Esophagus squamous epithelium (tissue), 5 donors: Measurements from ENCODE around the gene TEX52. TPM values are rescaled to one million over a fixed set of nuclear protein-coding genes. Genes with fewer than 3 reads are reported as not detected.
"Not testable (repeated sequence)": the region's sequence is repeated elsewhere in the genome, so short reads cannot be mapped to it uniquely, and the experiment has no call there.

Experiments
- DNase-seq: peaks from one replicate; lab custom pipeline; 2025; lab: John Stamatoyannopoulos, UW
- H3K27ac ChIP-seq, 4 donors: fragments of 200-600 bp; sonication (generic); one replicate each; pipeline ENCODE4 v1.5.1; 2016 to 2019; ENCODE audit warnings: mild to moderate bottlenecking in 1 of 4
- H3K27me3 ChIP-seq, 4 donors: fragments of 200-600 bp; sonication (generic); 1 replicate in 3 of 4; 2 replicates in 1 of 4; pipeline versions ENCODE4 v1.5.1 to v1.6.0; 2017 to 2021; ENCODE audit warnings: antibody characterized with exemption in 1 of 4
- H3K36me3 ChIP-seq, 3 donors: fragments of 200-600 bp; sonication (generic); one replicate each; pipeline ENCODE4 v1.5.1; 2016 to 2019
- H3K4me1 ChIP-seq, 3 donors: fragments of 200-600 bp; sonication (generic); one replicate each; pipeline ENCODE4 v1.5.1; 2017 to 2019
- H3K4me3 ChIP-seq, 4 donors: fragments of 200-600 bp; sonication (generic); 1 replicate in 3 of 4; 2 replicates in 1 of 4; pipeline ENCODE4 v1.5.1; 2016 to 2019; ENCODE audit warnings: mild to moderate bottlenecking in 2 of 4, moderate library complexity in 1 of 4
- H3K9me3 ChIP-seq, 3 donors: fragments of 200-600 bp; sonication (generic); one replicate each; pipeline ENCODE4 v1.5.1; 2016 to 2019
- POLR2A ChIP-seq, 4 donors: fragments of 450-650 bp; IDR thresholded peaks; one replicate each; pipeline ENCODE4 v1.6.1; 2017; ENCODE audit warnings: antibody characterized with exemption in 4 of 4, mild to moderate bottlenecking in 4 of 4, moderate library complexity in 3 of 4
- WGBS, 2 donors: methylation state at CpG; one replicate each; pipeline ENCODE4 v1.1.5; 2018; 5-methylcytosine and 5-hydroxymethylcytosine counted together
- intact Hi-C: fragments of 100-400 bp; cut with DNase I; formaldehyde crosslinking; loops from one replicate; pipeline ENCODE4 v1.15.0; 2022
- total RNA-seq, 4 donors: library from RNA; depleted of rRNA; stranded (reverse); fragments of >200 nt; gene quantifications; one replicate each; pipeline ENCODE4 v1.1.0, GENCODE V29; 2016
- TF ChIP-seq, protein P1 (sequence below), 6 experiments: fragments of 450-650 bp in 4 of 6; fragments of 200-600 bp in 2 of 6; sonication (generic) in 2 of 6; IDR thresholded peaks; one replicate each; pipeline ENCODE4 v1.5.1; 2016 to 2019; ENCODE audit warnings: antibody characterized with exemption in 6 of 6, mild to moderate bottlenecking in 4 of 6, moderate library complexity in 4 of 6
- donor health status: DM: yes; HTN: yes; CAD: no.

The TEX52 gene
- total RNA-seq, 4 donors from 2014 or later: not detected

DNA sequence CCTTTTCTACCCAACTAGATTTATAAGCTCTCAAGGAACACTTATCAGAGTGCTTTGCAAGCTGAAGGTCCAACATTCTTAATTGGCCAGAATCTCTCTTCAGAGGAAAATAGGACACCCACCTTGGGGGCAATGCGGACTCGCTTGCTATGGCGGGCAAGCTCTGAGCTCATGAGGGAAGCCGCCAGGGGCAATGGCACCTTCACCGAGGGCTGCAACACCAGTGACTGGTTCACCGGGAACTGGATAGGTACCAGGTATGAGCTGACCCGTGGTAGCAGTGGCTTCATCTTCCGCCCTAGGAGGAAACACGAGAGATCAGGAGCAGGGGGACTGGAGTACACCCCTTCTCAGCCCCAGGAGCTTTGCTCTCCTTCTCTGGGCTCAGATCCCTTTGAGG is 7.4 kb upstream of the TEX52 start:
- H3K27me3 ChIP-seq: no peaks in the 10 kb centered on the region
- H3K36me3 ChIP-seq: peaks cover 0 to 45% (median 3%) of the 10 kb centered on the region in 3 donors
- TF ChIP-seq POLR2A (IDR thresholded peaks at IDR 0.05): no peak
- TF ChIP-seq, protein P1, sequence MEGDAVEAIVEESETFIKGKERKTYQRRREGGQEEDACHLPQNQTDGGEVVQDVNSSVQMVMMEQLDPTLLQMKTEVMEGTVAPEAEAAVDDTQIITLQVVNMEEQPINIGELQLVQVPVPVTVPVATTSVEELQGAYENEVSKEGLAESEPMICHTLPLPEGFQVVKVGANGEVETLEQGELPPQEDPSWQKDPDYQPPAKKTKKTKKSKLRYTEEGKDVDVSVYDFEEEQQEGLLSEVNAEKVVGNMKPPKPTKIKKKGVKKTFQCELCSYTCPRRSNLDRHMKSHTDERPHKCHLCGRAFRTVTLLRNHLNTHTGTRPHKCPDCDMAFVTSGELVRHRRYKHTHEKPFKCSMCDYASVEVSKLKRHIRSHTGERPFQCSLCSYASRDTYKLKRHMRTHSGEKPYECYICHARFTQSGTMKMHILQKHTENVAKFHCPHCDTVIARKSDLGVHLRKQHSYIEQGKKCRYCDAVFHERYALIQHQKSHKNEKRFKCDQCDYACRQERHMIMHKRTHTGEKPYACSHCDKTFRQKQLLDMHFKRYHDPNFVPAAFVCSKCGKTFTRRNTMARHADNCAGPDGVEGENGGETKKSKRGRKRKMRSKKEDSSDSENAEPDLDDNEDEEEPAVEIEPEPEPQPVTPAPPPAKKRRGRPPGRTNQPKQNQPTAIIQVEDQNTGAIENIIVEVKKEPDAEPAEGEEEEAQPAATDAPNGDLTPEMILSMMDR (IDR thresholded peaks at IDR 0.05): no peak
- H3K27ac ChIP-seq: no peak overlapping the region
- no peak overlapping the region for H3K4me3 ChIP-seq
- 93 to 97% methylated on average over 3 to 4 of the region's 9 CpGs for WGBS, 2 donors
- intact Hi-C loops: no loop called here
- H3K4me1 ChIP-seq: no peaks in the 10 kb centered on the region
- no peaks in the 10 kb centered on the region for H3K9me3 ChIP-seq
- no peak for DNase-seq

DNA sequence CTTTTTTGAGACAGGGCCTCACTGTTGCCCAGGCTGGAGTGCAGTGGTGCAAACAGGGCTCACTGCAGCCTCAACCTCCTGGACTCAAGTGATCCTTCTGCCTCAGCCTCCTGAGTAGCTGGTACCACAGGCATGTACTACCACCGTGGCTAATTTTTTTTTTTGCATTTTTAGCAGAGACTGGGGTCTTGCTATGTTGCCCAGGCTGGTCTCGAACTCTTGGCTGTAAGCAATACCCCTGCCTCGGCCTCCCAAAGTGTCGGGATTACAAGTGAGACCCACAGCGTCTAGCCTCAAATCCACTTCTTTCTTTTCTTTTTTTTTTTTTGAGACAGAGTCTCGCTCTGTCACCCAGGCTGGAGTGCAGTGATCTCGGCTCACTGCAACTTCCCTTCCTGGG is 6.6 kb upstream of the TEX52 start:
- DNase-seq, H3K27me3 ChIP-seq, intact Hi-C loops, H3K27ac ChIP-seq, H3K4me3 ChIP-seq, H3K9me3 ChIP-seq, H3K4me1 ChIP-seq: not testable (repeated sequence)
- peaks cover 0 to 53% (median 7%) of the 10 kb centered on the region in 3 donors for H3K36me3 ChIP-seq
- WGBS, 2 donors: 93 to 94% methylated on average over 7 of the region's 7 CpGs

DNA sequence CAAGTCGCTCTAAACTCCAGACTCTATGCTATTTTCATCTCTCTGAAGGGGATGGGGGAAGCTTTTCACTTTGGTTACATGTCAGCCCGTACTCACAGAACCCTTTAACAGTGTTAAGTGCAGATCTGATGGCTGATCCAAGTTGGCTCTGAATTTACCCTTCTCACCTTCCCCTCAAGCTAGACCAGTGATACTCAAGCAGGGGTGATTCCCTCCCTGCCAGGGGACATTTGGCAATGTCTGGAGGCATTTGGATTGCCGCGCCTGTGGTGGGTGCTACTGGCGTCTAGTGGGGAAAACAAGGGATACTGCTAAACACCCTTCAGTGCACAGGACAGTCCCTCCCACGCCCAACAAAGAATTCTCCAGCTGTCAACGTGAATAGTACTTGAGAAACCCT is 6.0 kb upstream of the TEX52 start:
- no peak for TF ChIP-seq POLR2A (IDR thresholded peaks at IDR 0.05)
- TF ChIP-seq, protein P1 (IDR thresholded peaks at IDR 0.05): no peak
- Histone ChIP-seq H3K4me3 (no peak overlapping the region), H3K4me1 (no peaks in the 10 kb centered on the region), H3K27me3 (no peaks in the 10 kb centered on the region), H3K36me3 (peaks cover 0 to 58% (median 7%) of the 10 kb centered on the region in 3 donors), H3K9me3 (no peaks in the 10 kb centered on the region), H3K27ac (no peak overlapping the region)
- intact Hi-C loops: no loop called here
- DNase-seq: no peak
- WGBS, 2 donors: 93 to 96% methylated on average over 6 to 7 of the region's 7 CpGs

DNA sequence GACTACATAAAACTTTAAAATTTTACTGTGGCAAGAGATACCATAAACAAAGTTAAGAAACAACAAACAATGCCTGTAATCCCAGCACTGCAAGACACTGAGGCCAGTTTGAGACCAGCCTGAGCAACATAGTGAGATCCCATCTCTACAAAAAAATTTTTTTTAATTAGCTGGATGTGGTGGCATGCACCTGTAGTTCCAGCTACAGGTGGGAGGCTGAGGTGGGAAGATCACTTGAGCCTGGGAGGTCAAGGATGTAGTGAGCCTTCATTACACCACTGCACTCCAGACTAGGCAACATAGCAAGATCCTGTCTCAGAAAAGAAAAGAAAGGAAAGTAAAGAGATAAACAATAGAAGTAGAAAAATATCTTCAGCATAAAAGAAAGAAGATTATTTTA is 3.3 kb upstream of the TEX52 start:
- no peaks in the 10 kb centered on the region for H3K9me3 ChIP-seq
- no peak for TF ChIP-seq POLR2A (IDR thresholded peaks at IDR 0.05)
- TF ChIP-seq, protein P1 (IDR thresholded peaks at IDR 0.05): no peak
- DNase-seq: no peak
- H3K27ac ChIP-seq: no peak overlapping the region
- H3K36me3 ChIP-seq: peaks cover 0 to 55% (median 7%) of the 10 kb centered on the region in 3 donors
- no peaks in the 10 kb centered on the region for H3K27me3 ChIP-seq
- intact Hi-C loops: no loop called here
- no peaks in the 10 kb centered on the region for H3K4me1 ChIP-seq
- H3K4me3 ChIP-seq: no peak overlapping the region

DNA sequence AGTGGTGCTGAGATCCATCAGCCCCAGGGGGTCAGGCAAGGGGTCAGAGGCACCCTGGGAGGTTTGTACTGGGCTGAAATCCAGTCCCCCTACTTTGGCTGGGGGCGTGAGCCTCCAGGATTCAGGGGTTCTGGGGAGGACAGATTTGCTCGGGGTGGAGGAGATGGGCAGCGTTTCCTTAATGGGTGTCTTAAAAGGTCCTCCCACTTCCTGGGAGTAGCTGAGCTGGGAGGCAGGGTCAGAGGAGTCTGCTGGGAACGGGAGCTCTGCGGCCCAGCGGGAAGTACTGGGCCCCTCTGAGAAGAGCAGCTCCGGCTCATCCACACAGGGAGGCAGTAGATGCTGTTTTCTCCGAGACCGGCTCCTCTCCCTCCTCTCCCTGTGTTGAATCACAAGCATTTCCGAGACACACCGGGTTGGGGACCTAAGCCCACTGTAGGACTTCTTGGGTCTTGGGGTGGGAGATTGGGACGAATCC is 2.1 kb upstream of the TEX52 start:
- H3K9me3 ChIP-seq: no peaks in the 10 kb centered on the region
- TF ChIP-seq, protein P1 (IDR thresholded peaks at IDR 0.05): no peak
- TF ChIP-seq POLR2A (IDR thresholded peaks at IDR 0.05): no peak
- peak overlapping the region in 2 of 4 donors; percentile 36 to 39 for H3K27ac ChIP-seq
- no peak for DNase-seq
- intact Hi-C loops: loop anchor here (10.0 kb wide), 1 partner anchor 176 kb away; no protein-coding TSS in a partner anchor
- H3K4me1 ChIP-seq: no peaks in the 10 kb centered on the region
- no peak overlapping the region for H3K4me3 ChIP-seq
- H3K36me3 ChIP-seq: peaks cover 0 to 50% (median 7%) of the 10 kb centered on the region in 3 donors
- H3K27me3 ChIP-seq: no peaks in the 10 kb centered on the region
- WGBS, 2 donors: 65 to 100% methylated on average over 1 to 7 of the region's 12 CpGs
